Large intestine (tissue), 3 donors: Measurements from ENCODE around the gene CD274. TPM values are rescaled to one million over a fixed set of nuclear protein-coding genes. Genes with fewer than 3 reads are reported as not detected.
A peak's percentile ranks its signal among the peaks of the same experiment; 100 is the strongest.
"Not testable (repeated sequence)": the region's sequence is repeated elsewhere in the genome, so short reads cannot be mapped to it uniquely, and the experiment has no call there.

Experiments used
- DNase-seq, 2 donors: peaks; one replicate each; pipeline versions ENCODE4 v3.0.0 to v3.0.0-alpha.2; 2013
- H3K27ac ChIP-seq: one replicate; pipeline ENCODE4 v1.5.1; 2013; ENCODE audit warnings: low read length
- H3K27me3 ChIP-seq: 2 replicates; pipeline ENCODE4 v1.6.1; 2013; ENCODE audit warnings: low read length; ENCODE audit not compliant: control insufficient read depth, insufficient read depth
- H3K36me3 ChIP-seq: 2 replicates; pipeline ENCODE4 v1.6.1; 2013; ENCODE audit warnings: low read length; ENCODE audit not compliant: control insufficient read depth, insufficient read depth
- H3K4me1 ChIP-seq: one replicate; pipeline ENCODE4 v1.6.1; 2013; ENCODE audit warnings: low read length; ENCODE audit not compliant: control insufficient read depth, insufficient read depth
- H3K4me3 ChIP-seq: one replicate; pipeline ENCODE4 v1.5.1; 2013; ENCODE audit warnings: low read length
- H3K9me3 ChIP-seq: one replicate; pipeline ENCODE4 v1.6.1; 2013; ENCODE audit warnings: mild to moderate bottlenecking, low read depth, low read length, moderate library complexity; ENCODE audit not compliant: control insufficient read depth
- WGBS: methylation state at CpG from one replicate; pipeline ENCODE4 v1.1.5; 2013; ENCODE audit warnings: low lambda C conversion rate; ENCODE audit not compliant: insufficient coverage; 5-methylcytosine and 5-hydroxymethylcytosine counted together
- polyA plus RNA-seq: library from polyadenylated mRNA; unstranded; fragments of 120-200 nt; gene quantifications from one replicate; pipeline ENCODE4 v1.2.1, GENCODE V29; 2013

CD274 gene
- polyA plus RNA-seq, 1 donor: 1.6 TPM

GRCh38 chr9:5494765-5495164 is 44.4 kb downstream of the CD274 start:
- H3K4me3 ChIP-seq, H3K27me3 ChIP-seq, H3K27ac ChIP-seq, H3K4me1 ChIP-seq, H3K9me3 ChIP-seq, DNase-seq, H3K36me3 ChIP-seq: not testable (repeated sequence)
- WGBS: no CpG with 5 or more reads among the region's 3 CpGs

GRCh38 chr9:5499157-5499556 is 48.8 kb downstream of the CD274 start:
- H3K9me3 ChIP-seq: no peaks in the 10 kb centered on the region
- no peak overlapping the region for H3K27ac ChIP-seq
- H3K36me3 ChIP-seq: no peaks in the 10 kb centered on the region
- 100% methylated on average over 1 of the region's 1 CpG for WGBS
- no peak for DNase-seq
- no peaks in the 10 kb centered on the region for H3K27me3 ChIP-seq
- H3K4me3 ChIP-seq: no peak overlapping the region
- H3K4me1 ChIP-seq: no peaks in the 10 kb centered on the region

DNA sequence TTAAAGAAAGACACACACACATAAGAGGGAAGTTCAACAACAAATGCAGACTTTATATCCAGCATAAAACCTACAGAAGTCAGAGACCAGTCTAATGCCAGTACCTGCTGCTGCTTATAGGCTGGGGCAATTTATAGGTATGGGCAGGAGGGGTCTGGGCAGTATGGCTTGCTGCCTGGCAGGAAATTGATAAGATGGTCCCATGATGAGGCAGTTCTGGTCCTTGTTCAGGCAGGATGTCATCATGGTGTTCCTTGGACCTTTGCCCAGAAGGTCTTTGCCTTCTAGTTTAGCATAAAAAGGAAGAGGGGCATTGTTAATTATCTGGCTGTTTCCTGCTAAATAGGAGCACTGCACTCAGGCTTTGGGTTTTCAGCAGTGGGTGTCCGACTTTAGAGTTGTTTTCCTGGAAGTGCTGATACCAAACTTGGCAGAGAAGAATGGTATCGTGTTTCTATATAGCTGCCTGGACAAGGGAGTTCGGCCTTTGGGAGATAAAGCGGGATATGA is 49.6 kb downstream of the CD274 start:
- no peaks in the 10 kb centered on the region for H3K36me3 ChIP-seq
- no peaks in the 10 kb centered on the region for H3K27me3 ChIP-seq
- WGBS: 50% methylated on average over 1 of the region's 4 CpGs
- no peak overlapping the region for H3K27ac ChIP-seq
- H3K4me1 ChIP-seq: no peaks in the 10 kb centered on the region
- H3K4me3 ChIP-seq: no peak overlapping the region
- no peaks in the 10 kb centered on the region for H3K9me3 ChIP-seq
- peak in 1 of 2 donors; percentile 8 for DNase-seq

DNA sequence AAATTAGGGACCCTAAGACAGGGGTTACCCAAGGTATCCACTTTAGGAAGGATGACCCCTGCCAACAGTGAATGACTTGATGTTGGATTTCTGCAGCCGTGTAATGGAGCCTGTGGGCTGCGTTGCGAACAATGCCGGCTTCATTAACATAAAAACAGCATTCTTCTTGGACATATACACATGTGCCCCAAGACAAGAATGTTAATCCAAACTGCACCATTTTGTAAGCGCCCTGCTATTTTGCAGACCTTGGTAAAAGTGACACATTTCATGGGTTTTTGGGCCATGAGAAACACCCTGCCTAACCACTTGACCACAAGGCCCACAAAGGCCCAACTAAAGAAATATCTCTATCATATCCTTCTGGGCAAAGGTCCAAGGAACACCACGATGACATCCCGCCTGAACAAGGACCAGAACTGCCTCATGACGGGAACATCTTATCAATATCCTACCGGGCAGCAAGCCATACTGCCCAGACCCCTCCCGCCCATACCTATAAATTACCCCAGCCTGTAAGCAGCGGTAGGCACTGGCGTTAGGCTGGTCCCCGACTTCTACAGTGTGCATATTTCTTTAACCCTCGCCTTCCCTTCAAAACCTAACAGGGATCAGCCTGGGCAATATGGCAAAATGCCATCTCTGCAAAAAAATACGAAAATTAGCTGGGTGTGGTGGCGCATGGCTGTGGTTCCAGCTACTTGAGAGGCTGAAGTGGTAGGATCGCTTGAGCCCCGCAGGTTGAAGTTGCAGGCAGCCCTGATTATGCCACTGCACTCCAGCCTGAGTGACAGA is 50.3 kb downstream of the CD274 start:
- no CpG with 5 or more reads among the region's 18 CpGs for WGBS
- Histone ChIP-seq H3K9me3 (no peaks in the 10 kb centered on the region), H3K27me3 (no peaks in the 10 kb centered on the region), H3K27ac (no peak overlapping the region), H3K4me1 (no peaks in the 10 kb centered on the region), H3K36me3 (no peaks in the 10 kb centered on the region), H3K4me3 (no peak overlapping the region)
- no peak for DNase-seq

- DNase-seq: no peak
- Histone ChIP-seq H3K4me3 (no peak overlapping the region), H3K9me3 (no peaks in the 10 kb centered on the region), H3K4me1 (no peaks in the 10 kb centered on the region), H3K36me3 (no peaks in the 10 kb centered on the region), H3K27me3 (no peaks in the 10 kb centered on the region), H3K27ac (no peak overlapping the region)
- no CpG with 5 or more reads among the region's 6 CpGs for WGBS
Measured at GRCh38 chr9:5502553-5502952, 52.2 kb downstream of the CD274 start.

GRCh38 chr9:5509573-5509972 is 59.2 kb downstream of the CD274 start:
- Histone ChIP-seq H3K9me3 (no peaks in the 10 kb centered on the region), H3K4me1 (no peaks in the 10 kb centered on the region), H3K27ac (no peak overlapping the region), H3K27me3 (no peaks in the 10 kb centered on the region), H3K36me3 (no peaks in the 10 kb centered on the region), H3K4me3 (no peak overlapping the region)
- no CpG with 5 or more reads among the region's 2 CpGs for WGBS
- no peak for DNase-seq

DNA sequence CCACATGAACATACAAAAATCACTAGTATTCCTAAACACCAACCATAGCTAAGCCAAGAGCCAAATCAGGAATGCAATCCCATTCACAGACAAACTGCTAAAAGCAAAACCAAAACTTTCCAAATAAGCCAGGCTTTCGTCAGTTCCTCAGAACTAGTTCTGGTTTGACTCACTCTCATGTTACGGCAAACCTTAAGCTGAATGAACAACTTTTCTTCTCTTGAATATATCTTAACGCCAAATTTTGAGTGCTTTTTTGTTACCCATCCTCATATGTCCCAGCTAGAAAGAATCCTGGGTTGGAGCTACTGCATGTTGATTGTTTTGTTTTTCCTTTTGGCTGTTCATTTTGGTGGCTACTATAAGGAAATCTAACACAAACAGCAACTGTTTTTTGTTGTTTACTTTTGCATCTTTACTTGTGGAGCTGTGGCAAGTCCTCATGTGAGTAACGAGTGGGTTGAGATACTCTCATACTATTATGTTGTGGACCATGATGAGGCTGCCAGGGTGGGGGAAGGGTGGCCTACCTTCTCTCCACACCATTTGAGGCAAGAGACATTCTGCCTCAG is 60.1 kb downstream of the CD274 start, which contains the start of gene PDCD1LG2:
Gene PDCD1LG2, plus strand, starts transcription at position 172 of the 572 bp plus-strand sequence. CDS start 12,016 bp downstream, outside the sequence.
- 60% methylated on average over 1 of the region's 4 CpGs for WGBS
- H3K4me3 ChIP-seq: no peak within 1 kb of the TSS
- no peaks in the 10 kb centered on the region for H3K9me3 ChIP-seq
- DNase-seq: no peak
- H3K4me1 ChIP-seq: no peaks in the 10 kb centered on the region
- H3K27ac ChIP-seq: no peak within 1 kb of the TSS
- no peaks in the 10 kb centered on the region for H3K36me3 ChIP-seq
- no peaks in the 10 kb centered on the region for H3K27me3 ChIP-seq

GRCh38 chr9:5510989-5511388 is 60.6 kb downstream of the CD274 start:
- H3K4me3 ChIP-seq: no peak overlapping the region
- no peaks in the 10 kb centered on the region for H3K36me3 ChIP-seq
- H3K27ac ChIP-seq: no peak overlapping the region
- no peak for DNase-seq
- no peaks in the 10 kb centered on the region for H3K4me1 ChIP-seq
- WGBS: no CpG with 5 or more reads among the region's 3 CpGs
- H3K9me3 ChIP-seq: no peaks in the 10 kb centered on the region
- H3K27me3 ChIP-seq: no peaks in the 10 kb centered on the region

DNA sequence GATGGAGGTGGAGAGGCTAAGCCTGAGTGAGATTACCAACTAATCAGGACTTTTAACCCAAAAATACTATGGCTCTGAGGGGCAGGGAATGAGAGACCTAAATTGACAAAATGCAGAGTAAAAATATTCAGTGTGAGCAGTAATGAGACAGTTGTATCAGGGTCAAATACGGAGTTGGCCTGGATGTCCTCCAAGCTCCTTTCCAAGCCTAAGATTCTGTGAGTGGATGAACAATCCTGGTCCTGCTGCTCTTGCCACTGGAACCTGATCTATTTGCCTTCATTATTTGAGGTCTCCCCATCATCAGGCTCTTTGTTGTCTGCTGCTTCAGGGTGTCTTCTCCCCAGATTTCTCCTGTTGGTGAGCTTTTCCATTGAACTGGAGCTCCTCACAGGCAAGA is 61.1 kb downstream of the CD274 start:
- WGBS: no CpG with 5 or more reads among the region's 1 CpG
- no peaks in the 10 kb centered on the region for H3K36me3 ChIP-seq
- H3K9me3 ChIP-seq: no peaks in the 10 kb centered on the region
- no peak for DNase-seq
- no peak overlapping the region for H3K27ac ChIP-seq
- no peaks in the 10 kb centered on the region for H3K4me1 ChIP-seq
- no peaks in the 10 kb centered on the region for H3K27me3 ChIP-seq
- no peak overlapping the region for H3K4me3 ChIP-seq

DNA sequence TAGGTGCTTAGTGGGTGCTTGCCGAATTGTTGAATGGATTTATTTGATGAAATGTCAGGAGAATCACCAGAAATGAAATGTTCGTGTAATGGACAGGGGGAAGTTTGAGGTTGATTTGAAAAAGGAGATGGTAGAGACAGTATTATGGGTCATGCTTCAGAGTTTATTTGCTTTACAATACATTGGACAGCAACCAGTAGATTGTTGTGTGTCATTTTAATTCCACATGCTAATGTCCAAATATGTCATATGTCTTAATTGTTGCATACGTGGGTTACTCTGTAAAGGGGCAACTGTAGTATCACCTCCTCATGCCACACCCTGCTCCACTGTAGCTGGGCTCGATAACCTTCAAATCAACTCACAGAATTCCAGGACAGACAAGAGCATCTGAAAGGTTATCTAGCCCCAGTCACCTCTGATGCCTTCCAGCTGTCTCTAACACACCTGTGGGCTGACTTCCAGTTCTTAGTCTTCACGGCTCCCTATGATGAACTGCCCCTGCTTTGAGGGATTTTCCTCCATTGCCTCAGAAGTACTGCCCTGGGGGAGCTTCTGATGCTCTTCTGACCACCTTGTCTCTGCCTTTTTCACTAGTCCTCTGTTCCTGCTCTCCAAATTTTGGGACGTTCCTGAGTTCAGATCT is 61.7 kb downstream of the CD274 start:
- Histone ChIP-seq H3K36me3 (no peaks in the 10 kb centered on the region), H3K4me1 (no peaks in the 10 kb centered on the region), H3K9me3 (no peaks in the 10 kb centered on the region), H3K27ac (no peak overlapping the region), H3K27me3 (no peaks in the 10 kb centered on the region), H3K4me3 (no peak overlapping the region)
- no peak for DNase-seq
- WGBS: 67% methylated on average over 1 of the region's 6 CpGs
